ENCODE measurements around the gene MAP3K5.

The MAP3K5 gene

GRCh38 chr6:136659991-136660499 lies 132.2 kb downstream of the MAP3K5 start:
- Histone ChIP-seq H3K9me2 (replicated peaks; ENCODE audit: insufficient read depth, low read length) (no peaks in the 10 kb centered on the region), H3K9ac (ENCODE audit: low read length) (no peak overlapping the region)
- TF ChIP-seq CTCF (IDR thresholded peaks at IDR 0.05; ENCODE audit: insufficient read depth, low read length, poor library complexity, severe bottlenecking) (no peak), EZH2phosphoT487 (conservative IDR thresholded peaks at IDR 0.05; ENCODE audit: low read length) (no peak)

GRCh38 chr6:136658711-136659110 lies 133.6 kb downstream of the MAP3K5 start:
- Histone ChIP-seq H2AFZ (ENCODE audit: low read depth, low read length, severe bottlenecking) (no peak overlapping the region), H3K36me3 (ENCODE audit: low read length) (no peaks in the 10 kb centered on the region), H3K79me2 (ENCODE audit: insufficient read depth, low read length) (no peaks in the 10 kb centered on the region), H4K20me1 (ENCODE audit: low read depth, low read length) (no peaks in the 10 kb centered on the region), H3K4me2 (ENCODE audit: low read depth, low read length, poor library complexity, severe bottlenecking) (no peak overlapping the region), H3K9ac (ENCODE audit: low read length) (no peak overlapping the region), H3K9me3 (ENCODE audit: insufficient read depth, low read length) (no peaks in the 10 kb centered on the region), H3K27me3 (ENCODE audit: low read length) (no peaks in the 10 kb centered on the region), H3K9me2 (replicated peaks; ENCODE audit: insufficient read depth, low read length) (no peaks in the 10 kb centered on the region), H3K27ac (ENCODE audit: low read depth, low read length) (no peak overlapping the region), H3K4me3 (ENCODE audit: insufficient read depth, low read length, poor library complexity, severe bottlenecking) (no peak overlapping the region), H3F3A (ENCODE audit: insufficient read depth) (no peaks in the 10 kb centered on the region)
- TF ChIP-seq EZH2phosphoT487 (conservative IDR thresholded peaks at IDR 0.05; ENCODE audit: low read length) (no peak), CTCF (IDR thresholded peaks at IDR 0.05; ENCODE audit: insufficient read depth, low read length, poor library complexity, severe bottlenecking) (no peak)

More at GRCh38 chr6:136659991-136660499, 132.2 kb downstream of the MAP3K5 start:
- Histone ChIP-seq H3K9me3 (ENCODE audit: insufficient read depth, low read length) (no peaks in the 10 kb centered on the region), H3K27me3 (ENCODE audit: low read length) (no peaks in the 10 kb centered on the region), H3K4me2 (ENCODE audit: low read depth, low read length, poor library complexity, severe bottlenecking) (no peak overlapping the region), H3K27ac (ENCODE audit: low read depth, low read length) (no peak overlapping the region), H3K36me3 (ENCODE audit: low read length) (no peaks in the 10 kb centered on the region), H3K4me3 (ENCODE audit: insufficient read depth, low read length, poor library complexity, severe bottlenecking) (no peak overlapping the region), H4K20me1 (ENCODE audit: low read depth, low read length) (no peaks in the 10 kb centered on the region), H3K79me2 (ENCODE audit: insufficient read depth, low read length) (no peaks in the 10 kb centered on the region), H2AFZ (ENCODE audit: low read depth, low read length, severe bottlenecking) (no peak overlapping the region), H3F3A (ENCODE audit: insufficient read depth) (no peaks in the 10 kb centered on the region)

GRCh38 chr6:136657666-136658065 lies 134.6 kb downstream of the MAP3K5 start:
- Histone ChIP-seq H3K36me3 (ENCODE audit: low read length) (no peaks in the 10 kb centered on the region), H3K9me3 (ENCODE audit: insufficient read depth, low read length) (no peaks in the 10 kb centered on the region), H4K20me1 (ENCODE audit: low read depth, low read length) (no peaks in the 10 kb centered on the region), H3K9me2 (replicated peaks; ENCODE audit: insufficient read depth, low read length) (no peaks in the 10 kb centered on the region), H3K4me2 (ENCODE audit: low read depth, low read length, poor library complexity, severe bottlenecking) (no peak overlapping the region), H3K4me3 (ENCODE audit: insufficient read depth, low read length, poor library complexity, severe bottlenecking) (no peak overlapping the region), H3K27ac (ENCODE audit: low read depth, low read length) (no peak overlapping the region), H2AFZ (ENCODE audit: low read depth, low read length, severe bottlenecking) (no peak overlapping the region), H3F3A (ENCODE audit: insufficient read depth) (no peaks in the 10 kb centered on the region), H3K79me2 (ENCODE audit: insufficient read depth, low read length) (no peaks in the 10 kb centered on the region), H3K27me3 (ENCODE audit: low read length) (no peaks in the 10 kb centered on the region), H3K9ac (ENCODE audit: low read length) (no peak overlapping the region)
- TF ChIP-seq CTCF (IDR thresholded peaks at IDR 0.05; ENCODE audit: insufficient read depth, low read length, poor library complexity, severe bottlenecking) (no peak), EZH2phosphoT487 (conservative IDR thresholded peaks at IDR 0.05; ENCODE audit: low read length) (no peak)
